HCT116 (cell line): ENCODE data around the gene RAB36. TPM values are rescaled to one million over a fixed set of nuclear protein-coding genes. Genes with fewer than 3 reads are reported as not detected.

Source experiments
- ATAC-seq: fragments of 200-7000 bp; cut with Tn5 transposase; 2 replicates; pipeline ENCODE4 v1.9.1; 2020; ENCODE audit warnings: mild to moderate bottlenecking, moderate library complexity
- BruUV-seq: library from RNA; stranded (reverse); fragments of 400-500 nt; replicated peaks from 2 replicates; lab custom pipeline; 2021; lab: Mats Ljungman, UMichigan
- CTCF ChIA-PET: fragments of 300-600 bp; sonication (Branson Sonifier 250); formaldehyde crosslinking; loops from one replicate; lab custom pipeline; 2021; ENCODE audit warnings: antibody characterized with exemption; lab: Charles Lee
- POLR2A ChIA-PET: fragments of 300-600, 350-600 bp; sonication (Branson Sonifier 250); formaldehyde crosslinking; loops from one replicate; lab custom pipeline; 2021; ENCODE audit warnings: antibody characterized with exemption; lab: Charles Lee
- RAD21 ChIA-PET, 2 experiments: fragments of 300-600 bp; sonication (Branson Sonifier 250); formaldehyde crosslinking; loops; one replicate each; lab custom pipeline; 2023; ENCODE audit warnings: low total read pairs in 2 of 2; ENCODE audit not compliant: uncharacterized antibody in 2 of 2, unreplicated experiment in 2 of 2, low non-redundant PET in 1 of 2; lab: Charles Lee
- DNase-seq: peaks from one replicate; pipeline ENCODE4 v3.0.0-alpha.2; 2010; ENCODE audit warnings: low read depth, low spot score
- H2AFZ ChIP-seq: fragments of 200-600 bp; shearing (Covaris generic), sonication (generic); 2 replicates; pipeline ENCODE4 v1.6.1; 2017; ENCODE audit warnings: low read depth, mixed run types, mixed read lengths, antibody characterized with exemption, low read length; ENCODE audit not compliant: poor library complexity, severe bottlenecking
- H3K27ac ChIP-seq: 2 replicates; pipeline ENCODE4 v1.5.1; 2012; ENCODE audit warnings: low read depth, low read length
- H3K27me3 ChIP-seq: fragments of 200-600 bp; sonication (generic); 2 replicates; pipeline ENCODE4 v1.6.1; 2016; ENCODE audit warnings: mixed run types, low read length, mixed read lengths; ENCODE audit not compliant: insufficient read depth
- H3K36me3 ChIP-seq, 2 experiments: fragments of 200-500 bp in 1 of 2; fragments of 200-600 bp in 1 of 2; sonication (Bioruptor generic) in 1 of 2; sonication (generic) in 1 of 2; 2 replicates each; pipeline versions ENCODE4 v1.5.1 to v1.6.1; 2014 to 2016; ENCODE audit warnings: low read length in 2 of 2, inconsistent platforms in 1 of 2, mixed read lengths in 1 of 2, mixed run types in 1 of 2; ENCODE audit not compliant: insufficient read depth in 2 of 2, control insufficient read depth in 1 of 2
- H3K4me1 ChIP-seq, 2 experiments: fragments of 200-600 bp in 1 of 2; sonication (generic) in 1 of 2; 2 replicates each; pipeline versions ENCODE4 v1.5.1 to v1.6.1; 2012 to 2017; ENCODE audit warnings: low read length in 2 of 2, inconsistent platforms in 1 of 2, mild to moderate bottlenecking in 1 of 2, mixed read lengths in 1 of 2, mixed run types in 1 of 2, moderate library complexity in 1 of 2; ENCODE audit not compliant: insufficient read depth in 2 of 2, control insufficient read depth in 1 of 2
- H3K4me2 ChIP-seq: fragments of 200-600 bp; sonication (generic); 2 replicates; pipeline ENCODE4 v1.6.1; 2017; ENCODE audit warnings: mixed run types, low read length, mixed read lengths
- H3K4me3 ChIP-seq, 2 experiments: fragments of 200-600 bp in 1 of 2; sonication (generic) in 1 of 2; replicated peaks in 1 of 2; 2 replicates each; pipeline ENCODE4 v1.5.1; 2011 to 2016; ENCODE audit warnings: low read length in 2 of 2, control low read depth in 1 of 2, low read depth in 1 of 2, mild to moderate bottlenecking in 1 of 2, mixed read lengths in 1 of 2, mixed run types in 1 of 2
- H3K79me2 ChIP-seq: fragments of 200-600 bp; sonication (generic); 2 replicates; pipeline ENCODE4 v1.6.1; 2017; ENCODE audit warnings: mild to moderate bottlenecking, mixed run types, low read length, moderate library complexity, mixed read lengths; ENCODE audit not compliant: insufficient read depth
- H3K9ac ChIP-seq: fragments of 200-600 bp; sonication (generic); 2 replicates; pipeline ENCODE4 v1.6.1; 2016; ENCODE audit warnings: low read length, mixed read lengths
- H3K9me2 ChIP-seq: fragments of 200-600 bp; sonication (generic), shearing (Covaris generic); 2 replicates; pipeline ENCODE4 v1.6.1; 2017; ENCODE audit warnings: mixed run types, mild to moderate bottlenecking, moderate library complexity; ENCODE audit not compliant: insufficient read depth
- H3K9me3 ChIP-seq, 2 experiments: fragments of 200-500 bp in 1 of 2; fragments of 200-600 bp in 1 of 2; sonication (Bioruptor generic) in 1 of 2; sonication (generic) in 1 of 2; 2 replicates each; pipeline ENCODE4 v1.6.1; 2014 to 2017; ENCODE audit warnings: low read length in 2 of 2, mixed read lengths in 2 of 2, inconsistent platforms in 1 of 2, low read depth in 1 of 2, mild to moderate bottlenecking in 1 of 2, mixed run types in 1 of 2, moderate library complexity in 1 of 2; ENCODE audit not compliant: control insufficient read depth in 1 of 2, insufficient read depth in 1 of 2
- H4K20me1 ChIP-seq: fragments of 200-600 bp; sonication (generic), shearing (Covaris generic); 2 replicates; pipeline ENCODE4 v1.6.1; 2017; ENCODE audit warnings: mixed run types, mild to moderate bottlenecking, moderate library complexity; ENCODE audit not compliant: insufficient read depth
- CBX3 ChIP-seq: IDR thresholded peaks from 2 replicates; pipeline ENCODE4 v1.6.1; 2012; ENCODE audit warnings: low read depth
- POLR2A ChIP-seq: IDR thresholded peaks from 2 replicates; pipeline ENCODE4 v1.7.0; 2011; ENCODE audit warnings: borderline replicate concordance; ENCODE audit not compliant: insufficient read depth, insufficient read length; ENCODE audit errors: extremely low read depth
- POLR2AphosphoS5 ChIP-seq: IDR thresholded peaks from 2 replicates; pipeline ENCODE4 v1.6.1; 2011; ENCODE audit warnings: mild to moderate bottlenecking, low read depth, low read length, moderate library complexity
- SIN3A ChIP-seq: IDR thresholded peaks from 2 replicates; pipeline ENCODE4 v1.6.1; 2012; ENCODE audit warnings: low read depth
- TCF7L2 ChIP-seq: IDR thresholded peaks from 2 replicates; pipeline ENCODE4 v1.7.0; 2011; ENCODE audit warnings: borderline replicate concordance, inconsistent platforms; ENCODE audit not compliant: insufficient read depth, insufficient read length; ENCODE audit errors: extremely low read depth
- intact Hi-C: fragments of 100-400 bp; cut with micrococcal nuclease; formaldehyde crosslinking; loops from 2 replicates; pipeline ENCODE4 v1.10.0; 2022
- total RNA-seq: library from RNA; stranded (reverse); gene quantifications from one replicate; pipeline ENCODE4 v1.2.1, GENCODE V29; 2021; ENCODE audit not compliant: unreplicated experiment
- TF ChIP-seq, protein P1 (sequence below): IDR thresholded peaks from 2 replicates; pipeline ENCODE4 v1.6.1; 2011; ENCODE audit warnings: mild to moderate bottlenecking, low read length, moderate library complexity; ENCODE audit not compliant: insufficient replicate concordance; ENCODE audit errors: extremely low read depth
- TF ChIP-seq, protein P2 (sequence below), 3 experiments: fragments of 200-600 bp in 1 of 3; sonication (generic) in 1 of 3; IDR thresholded peaks in 2 of 3; conservative IDR thresholded peaks in 1 of 3; 2 replicates each; pipeline ENCODE4 v1.5.1; 2012 to 2017; ENCODE audit warnings: low read depth in 2 of 3, low read length in 2 of 3, antibody characterized with exemption in 1 of 3, borderline replicate concordance in 1 of 3, control low read depth in 1 of 3, mild to moderate bottlenecking in 1 of 3, mixed read lengths in 1 of 3, mixed run types in 1 of 3, moderate library complexity in 1 of 3; ENCODE audit not compliant: insufficient read depth in 1 of 3

The RAB36 gene
- total RNA-seq, 1 experiment from 2014 or later, result 6.1 TPM

DNA sequence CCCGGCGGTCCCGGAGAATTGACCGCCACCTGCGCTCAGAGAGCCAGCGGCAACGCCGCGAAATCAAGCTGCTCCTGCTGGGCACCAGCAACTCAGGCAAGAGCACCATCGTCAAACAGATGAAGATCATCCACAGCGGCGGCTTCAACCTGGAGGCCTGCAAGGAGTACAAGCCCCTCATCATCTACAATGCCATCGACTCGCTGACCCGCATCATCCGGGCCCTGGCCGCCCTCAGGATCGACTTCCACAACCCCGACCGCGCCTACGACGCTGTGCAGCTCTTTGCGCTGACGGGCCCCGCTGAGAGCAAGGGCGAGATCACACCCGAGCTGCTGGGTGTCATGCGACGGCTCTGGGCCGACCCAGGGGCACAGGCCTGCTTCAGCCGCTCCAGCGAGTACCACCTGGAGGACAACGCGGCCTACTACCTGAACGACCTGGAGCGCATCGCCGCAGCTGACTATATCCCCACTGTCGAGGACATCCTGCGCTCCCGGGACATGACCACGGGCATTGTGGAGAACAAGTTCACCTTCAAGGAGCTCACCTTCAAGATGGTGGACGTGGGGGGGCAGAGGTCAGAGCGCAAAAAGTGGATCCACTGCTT is 49.4 kb upstream of the RAB36 start:
- intact Hi-C loops, result no loop called here
- ATAC-seq, result no peak
- Histone ChIP-seq H3K9me2 (no peaks in the 10 kb centered on the region), H3K4me2 (no peak overlapping the region), H3K9me3 (no peaks in the 10 kb centered on the region), H3K27me3 (no peaks in the 10 kb centered on the region), H3K27ac (no peak overlapping the region), H3K4me3 (no peak overlapping the region), H3K4me1 (no peaks in the 10 kb centered on the region), H3K9ac (no peak overlapping the region), H3K36me3 (no peaks in the 10 kb centered on the region; a peak in 1 of 4 replicates), H4K20me1 (no peaks in the 10 kb centered on the region), H3K79me2 (no peaks in the 10 kb centered on the region), H2AFZ (no peak overlapping the region)
- CTCF ChIA-PET, result no interaction called here
- POLR2A ChIA-PET, result no interaction called here
- DNase-seq, result no peak
- no TSS peak for BruUV-seq
- RAD21 ChIA-PET, result no interaction called here
- TF ChIP-seq CBX3, result no peak

DNA sequence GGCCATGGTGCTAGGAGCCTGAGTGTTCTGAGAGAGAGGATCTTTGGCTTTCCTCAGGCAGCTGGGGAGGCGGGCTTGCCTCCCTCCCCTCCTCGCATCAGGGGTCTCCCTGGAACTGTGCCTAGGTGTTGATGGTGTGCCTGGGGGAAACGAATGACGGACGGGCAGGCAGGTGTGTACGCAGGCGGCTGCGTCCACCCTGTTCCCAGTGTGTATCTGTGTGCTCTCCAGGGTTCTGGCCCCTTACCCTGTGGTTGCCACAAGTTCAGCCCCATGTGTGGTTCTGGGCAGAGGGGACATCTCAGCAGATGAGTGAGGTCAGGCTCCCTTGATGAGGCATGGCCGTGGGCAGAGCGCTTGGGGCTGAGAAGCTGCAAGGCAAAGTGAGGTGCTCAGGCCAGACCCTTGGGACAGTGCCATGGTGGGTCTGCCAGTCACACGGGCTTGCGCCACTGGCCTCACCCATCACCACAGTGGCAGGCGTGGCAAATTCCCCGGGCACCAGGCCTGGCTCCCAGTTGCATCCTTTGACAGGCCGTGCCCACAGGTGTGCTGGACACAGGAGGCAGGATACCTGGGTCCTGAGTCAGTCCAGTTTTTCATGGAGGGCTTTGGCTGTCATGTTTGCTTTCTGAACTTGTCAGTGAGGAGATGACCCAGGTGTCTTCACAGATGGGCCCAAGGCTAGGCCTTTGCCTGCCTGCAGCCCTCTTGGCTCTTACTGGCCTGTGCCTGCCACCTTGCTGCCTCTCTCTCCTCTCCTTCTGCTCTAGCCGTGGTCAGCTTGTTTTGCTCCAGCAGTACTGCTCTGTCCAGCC is 47.7 kb upstream of the RAB36 start:
- H3K36me3 ChIP-seq, result no peaks in the 10 kb centered on the region; a peak in 1 of 4 replicates
- ChIA-PET POLR2A (no interaction called here), RAD21 (no interaction called here), CTCF (no interaction called here)
- no peak for DNase-seq
- H3K9ac ChIP-seq, result no peak overlapping the region
- no peak for ATAC-seq
- no peaks in the 10 kb centered on the region for H3K9me3 ChIP-seq
- H3K27ac ChIP-seq, result no peak overlapping the region
- TF ChIP-seq POLR2AphosphoS5 (no peak), CBX3 (no peak), POLR2A (no peak), SIN3A (no peak), TCF7L2 (no peak)
- TF ChIP-seq, protein P1, sequence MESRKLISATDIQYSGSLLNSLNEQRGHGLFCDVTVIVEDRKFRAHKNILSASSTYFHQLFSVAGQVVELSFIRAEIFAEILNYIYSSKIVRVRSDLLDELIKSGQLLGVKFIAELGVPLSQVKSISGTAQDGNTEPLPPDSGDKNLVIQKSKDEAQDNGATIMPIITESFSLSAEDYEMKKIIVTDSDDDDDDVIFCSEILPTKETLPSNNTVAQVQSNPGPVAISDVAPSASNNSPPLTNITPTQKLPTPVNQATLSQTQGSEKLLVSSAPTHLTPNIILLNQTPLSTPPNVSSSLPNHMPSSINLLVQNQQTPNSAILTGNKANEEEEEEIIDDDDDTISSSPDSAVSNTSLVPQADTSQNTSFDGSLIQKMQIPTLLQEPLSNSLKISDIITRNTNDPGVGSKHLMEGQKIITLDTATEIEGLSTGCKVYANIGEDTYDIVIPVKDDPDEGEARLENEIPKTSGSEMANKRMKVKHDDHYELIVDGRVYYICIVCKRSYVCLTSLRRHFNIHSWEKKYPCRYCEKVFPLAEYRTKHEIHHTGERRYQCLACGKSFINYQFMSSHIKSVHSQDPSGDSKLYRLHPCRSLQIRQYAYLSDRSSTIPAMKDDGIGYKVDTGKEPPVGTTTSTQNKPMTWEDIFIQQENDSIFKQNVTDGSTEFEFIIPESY, result no peak
- TF ChIP-seq, protein P2, sequence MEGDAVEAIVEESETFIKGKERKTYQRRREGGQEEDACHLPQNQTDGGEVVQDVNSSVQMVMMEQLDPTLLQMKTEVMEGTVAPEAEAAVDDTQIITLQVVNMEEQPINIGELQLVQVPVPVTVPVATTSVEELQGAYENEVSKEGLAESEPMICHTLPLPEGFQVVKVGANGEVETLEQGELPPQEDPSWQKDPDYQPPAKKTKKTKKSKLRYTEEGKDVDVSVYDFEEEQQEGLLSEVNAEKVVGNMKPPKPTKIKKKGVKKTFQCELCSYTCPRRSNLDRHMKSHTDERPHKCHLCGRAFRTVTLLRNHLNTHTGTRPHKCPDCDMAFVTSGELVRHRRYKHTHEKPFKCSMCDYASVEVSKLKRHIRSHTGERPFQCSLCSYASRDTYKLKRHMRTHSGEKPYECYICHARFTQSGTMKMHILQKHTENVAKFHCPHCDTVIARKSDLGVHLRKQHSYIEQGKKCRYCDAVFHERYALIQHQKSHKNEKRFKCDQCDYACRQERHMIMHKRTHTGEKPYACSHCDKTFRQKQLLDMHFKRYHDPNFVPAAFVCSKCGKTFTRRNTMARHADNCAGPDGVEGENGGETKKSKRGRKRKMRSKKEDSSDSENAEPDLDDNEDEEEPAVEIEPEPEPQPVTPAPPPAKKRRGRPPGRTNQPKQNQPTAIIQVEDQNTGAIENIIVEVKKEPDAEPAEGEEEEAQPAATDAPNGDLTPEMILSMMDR (IDR thresholded peaks at IDR 0.05 in 2 of 3, conservative IDR thresholded peaks at IDR 0.05 in 1 of 3; ENCODE audit: borderline replicate concordance in 1 of 3, insufficient read depth in 1 of 3, low read depth in 2 of 3, low read length in 2 of 3), result no peak
- BruUV-seq, result no TSS peak
- no peak overlapping the region for H3K4me2 ChIP-seq
- no peak overlapping the region for H3K4me3 ChIP-seq
- H4K20me1 ChIP-seq, result no peaks in the 10 kb centered on the region
- H3K4me1 ChIP-seq, result no peaks in the 10 kb centered on the region
- intact Hi-C loops, result no loop called here
- H3K9me2 ChIP-seq, result no peaks in the 10 kb centered on the region
- H3K79me2 ChIP-seq, result no peaks in the 10 kb centered on the region
- H3K27me3 ChIP-seq, result no peaks in the 10 kb centered on the region
- no peak overlapping the region for H2AFZ ChIP-seq
